ENCODE measurements around the gene IMPACT. TPM values are rescaled to one million over a fixed set of nuclear protein-coding genes. Genes with fewer than 3 reads are reported as not detected.

Gene IMPACT
- total and polyA plus RNA-seq, 2 donors (not counting 1 experiment from before 2014, with no cell fraction given): 5.0 to 11.1 TPM

DNA sequence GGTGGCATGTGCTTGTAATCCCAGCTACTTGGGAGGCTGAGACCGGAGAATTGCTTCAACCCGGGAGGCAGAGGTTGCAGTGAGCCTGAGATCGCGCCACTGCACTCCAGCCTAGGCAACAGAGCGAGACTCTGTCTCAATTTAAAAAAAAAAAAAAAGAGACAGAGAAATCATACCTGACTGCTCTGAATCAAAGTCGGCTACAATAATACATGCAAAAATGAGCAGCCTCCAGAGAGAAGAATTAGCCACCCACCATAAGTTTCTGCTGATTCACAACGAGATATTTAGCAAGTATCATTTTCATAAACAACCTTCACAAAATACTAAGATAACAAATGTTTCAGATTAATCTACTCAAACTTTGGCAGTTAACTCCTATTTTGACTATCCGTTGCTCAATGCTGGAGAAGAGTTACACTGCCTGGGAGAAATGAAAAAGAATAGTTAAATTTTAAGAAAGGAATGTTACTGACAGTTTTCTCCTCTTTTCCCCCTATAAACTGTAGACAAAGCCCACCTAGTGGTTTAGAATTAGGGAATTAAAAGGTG lies 30.3 kb upstream of the IMPACT start:
- Histone ChIP-seq H4K20me1 (ENCODE audit: control insufficient read depth, insufficient read depth, low read length, poor library complexity, severe bottlenecking) (no peaks in the 10 kb centered on the region), H3K27ac (ENCODE audit: low read length in 2 of 2) (no peak overlapping the region), H3K9ac (ENCODE audit: low read length) (no peak overlapping the region), H3K27me3 (replicated peaks in 1 of 4; ENCODE audit: control extremely low read depth in 1 of 4, control insufficient read depth in 3 of 4, insufficient read depth in 4 of 4, low read length in 3 of 4) (peaks cover 0 to 7% (median 5%) of the 10 kb centered on the region in 4 experiments), H3K4me3 (ENCODE audit: control extremely low read depth in 1 of 5, extremely low read depth in 1 of 5, insufficient read depth in 1 of 5, low read depth in 2 of 5, low read length in 4 of 5) (no peak overlapping the region), H3K9me3 (ENCODE audit: control extremely low read depth in 1 of 3, control insufficient read depth in 2 of 3, insufficient read depth in 1 of 3, low read length in 2 of 3) (peaks cover 0 to 10% (median 0%) of the 10 kb centered on the region in 3 donors), H2AFZ (ENCODE audit: insufficient read depth, low read depth, low read length, poor library complexity, severe bottlenecking) (no peak overlapping the region), H3K36me3 (replicated peaks in 1 of 2; ENCODE audit: control extremely low read depth in 1 of 2, control insufficient read depth in 1 of 2, extremely low read depth in 1 of 2, insufficient read depth in 2 of 2, low read length in 1 of 2) (no peaks in the 10 kb centered on the region), H3K4me2 (replicated peaks; ENCODE audit: low read depth, low read length, poor library complexity, severe bottlenecking) (no peak overlapping the region), H3K4me1 (ENCODE audit: control insufficient read depth in 2 of 2, insufficient read depth in 2 of 2, low read length in 2 of 2) (peaks cover 7 to 13% of the 10 kb centered on the region in 2 donors), H3K79me2 (ENCODE audit: control insufficient read depth, insufficient read depth, low read length) (no peaks in the 10 kb centered on the region)
- Mint-ChIP-seq H3K9me3 (ENCODE audit: insufficient read depth) (no peaks in the 10 kb centered on the region), H3K27me3 (peaks cover 39% of the 10 kb centered on the region), H3K27ac (no peak overlapping the region), H3K4me1 (peaks cover 16% of the 10 kb centered on the region), H3K4me3 (no peak overlapping the region)
- no peak for ATAC-seq (ENCODE audit: low read depth)
- 60% methylated on average over 2 of the region's 8 CpGs for WGBS (ENCODE audit: insufficient coverage)
- DNase-seq: no peak
- TF ChIP-seq, protein P1, sequence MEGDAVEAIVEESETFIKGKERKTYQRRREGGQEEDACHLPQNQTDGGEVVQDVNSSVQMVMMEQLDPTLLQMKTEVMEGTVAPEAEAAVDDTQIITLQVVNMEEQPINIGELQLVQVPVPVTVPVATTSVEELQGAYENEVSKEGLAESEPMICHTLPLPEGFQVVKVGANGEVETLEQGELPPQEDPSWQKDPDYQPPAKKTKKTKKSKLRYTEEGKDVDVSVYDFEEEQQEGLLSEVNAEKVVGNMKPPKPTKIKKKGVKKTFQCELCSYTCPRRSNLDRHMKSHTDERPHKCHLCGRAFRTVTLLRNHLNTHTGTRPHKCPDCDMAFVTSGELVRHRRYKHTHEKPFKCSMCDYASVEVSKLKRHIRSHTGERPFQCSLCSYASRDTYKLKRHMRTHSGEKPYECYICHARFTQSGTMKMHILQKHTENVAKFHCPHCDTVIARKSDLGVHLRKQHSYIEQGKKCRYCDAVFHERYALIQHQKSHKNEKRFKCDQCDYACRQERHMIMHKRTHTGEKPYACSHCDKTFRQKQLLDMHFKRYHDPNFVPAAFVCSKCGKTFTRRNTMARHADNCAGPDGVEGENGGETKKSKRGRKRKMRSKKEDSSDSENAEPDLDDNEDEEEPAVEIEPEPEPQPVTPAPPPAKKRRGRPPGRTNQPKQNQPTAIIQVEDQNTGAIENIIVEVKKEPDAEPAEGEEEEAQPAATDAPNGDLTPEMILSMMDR (IDR thresholded peaks at IDR 0.05): no peak
- TF ChIP-seq EZH2 (IDR thresholded peaks at IDR 0.05; ENCODE audit: borderline replicate concordance, insufficient read depth, low read depth, low read length, poor library complexity, severe bottlenecking): no peak
- ChIA-PET POLR2A (no interaction called here), CTCF (interaction anchor here (1.9 kb wide), 1 partner anchor 93 kb away, joined by 5 read pairs; no protein-coding TSS in a partner anchor)
- intact Hi-C loops (cut with micrococcal nuclease): no loop called here

DNA sequence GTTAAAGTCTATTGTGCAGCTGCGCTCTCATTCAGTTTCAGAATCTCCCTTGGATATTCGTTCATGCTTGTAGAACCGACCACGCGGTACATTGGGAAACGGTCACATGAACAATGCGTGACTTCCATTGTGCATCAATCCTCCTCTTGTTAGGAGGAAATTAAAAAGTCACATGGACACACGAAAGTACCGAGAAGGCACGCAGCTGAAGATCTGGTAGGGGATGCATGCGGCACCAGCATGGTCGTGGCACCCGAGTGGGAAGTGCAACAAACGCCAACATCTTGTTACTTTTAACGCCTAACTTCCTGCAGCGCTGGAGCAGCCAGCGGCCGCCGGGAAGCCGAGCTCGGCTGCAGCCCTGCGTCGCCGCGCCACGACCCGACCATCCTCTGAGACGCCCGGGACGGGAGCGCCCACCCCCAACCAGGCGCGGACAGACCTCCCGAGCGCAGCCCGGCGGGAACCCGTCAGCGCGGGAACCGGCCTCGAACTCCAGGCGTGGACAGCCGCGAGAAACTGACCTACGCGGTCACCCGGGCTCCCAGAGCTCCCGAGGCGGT lies 29.3 kb upstream of the IMPACT start:
- ATAC-seq (ENCODE audit: low read depth) (peak; percentile 22), DNase-seq (peak; percentile 66)
- Mint-ChIP-seq H3K4me3 (peak overlapping the region; percentile 91), H3K9me3 (ENCODE audit: insufficient read depth) (no peaks in the 10 kb centered on the region), H3K27me3 (peaks cover 42% of the 10 kb centered on the region), H3K4me1 (peaks cover 16% of the 10 kb centered on the region), H3K27ac (no peak overlapping the region)
- peak overlapping the region; percentile 57 to 70 (median 63) for H3K4me3 ChIP-seq (ENCODE audit: control extremely low read depth in 1 of 5, extremely low read depth in 1 of 5, insufficient read depth in 1 of 5, low read depth in 2 of 5, low read length in 4 of 5)
- no peak overlapping the region for H3K27ac ChIP-seq (ENCODE audit: low read length in 2 of 2)
- peak overlapping the region; percentile 81 for H3K4me2 ChIP-seq (replicated peaks; ENCODE audit: low read depth, low read length, poor library complexity, severe bottlenecking)
- no peaks in the 10 kb centered on the region for H3K79me2 ChIP-seq (ENCODE audit: control insufficient read depth, insufficient read depth, low read length)
- intact Hi-C loops (cut with micrococcal nuclease): no loop called here
- CTCF ChIA-PET: interaction anchor here (1.9 kb wide), 1 partner anchor 92 kb away, joined by 5 read pairs; no protein-coding TSS in a partner anchor
- TF ChIP-seq EZH2 (IDR thresholded peaks at IDR 0.05; ENCODE audit: borderline replicate concordance, insufficient read depth, low read depth, low read length, poor library complexity, severe bottlenecking): no peak
- TF ChIP-seq, protein P1 (IDR thresholded peaks at IDR 0.05): no peak
- peaks cover 7 to 13% of the 10 kb centered on the region in 2 donors for H3K4me1 ChIP-seq (ENCODE audit: control insufficient read depth in 2 of 2, insufficient read depth in 2 of 2, low read length in 2 of 2)
- H3K9ac ChIP-seq (ENCODE audit: low read length): peak overlapping the region; percentile 63
- peaks cover 0 to 12% (median 5%) of the 10 kb centered on the region in 4 experiments for H3K27me3 ChIP-seq (replicated peaks in 1 of 4; ENCODE audit: control extremely low read depth in 1 of 4, control insufficient read depth in 3 of 4, insufficient read depth in 4 of 4, low read length in 3 of 4)
- POLR2A ChIA-PET: interaction anchor here (0.8 kb wide), 1 partner anchor 30 kb away, joined by 3 read pairs; no protein-coding TSS in a partner anchor
- H3K9me3 ChIP-seq (ENCODE audit: control extremely low read depth in 1 of 3, control insufficient read depth in 2 of 3, insufficient read depth in 1 of 3, low read length in 2 of 3): peaks cover 0 to 10% (median 0%) of the 10 kb centered on the region in 3 donors
- H3K36me3 ChIP-seq (replicated peaks in 1 of 2; ENCODE audit: control extremely low read depth in 1 of 2, control insufficient read depth in 1 of 2, extremely low read depth in 1 of 2, insufficient read depth in 2 of 2, low read length in 1 of 2): no peaks in the 10 kb centered on the region
- under 1% methylated on average over 50 of the region's 50 CpGs for WGBS (ENCODE audit: insufficient coverage)
- H4K20me1 ChIP-seq (ENCODE audit: control insufficient read depth, insufficient read depth, low read length, poor library complexity, severe bottlenecking): no peaks in the 10 kb centered on the region
- H2AFZ ChIP-seq (ENCODE audit: insufficient read depth, low read depth, low read length, poor library complexity, severe bottlenecking): peak overlapping the region; percentile 77
